Tibial artery (tissue), 4 donors: ENCODE measurements around the gene OR6C76.
"Not testable (repeated sequence)": the region's sequence is repeated elsewhere in the genome, so short reads cannot be mapped to it uniquely, and the experiment has no call there.

ENCODE experiments used
- DNase-seq, 2 donors: peaks; one replicate each; pipeline ENCODE4 v3.0.0-alpha.2; 2019
- H3K27ac ChIP-seq, 2 donors: fragments of 200-600 bp; sonication (generic) in 1 of 2; 1 replicate in 1 of 2; 2 replicates in 1 of 2; pipeline ENCODE4 v1.5.1; 2018 to 2019; ENCODE audit warnings: mild to moderate bottlenecking in 1 of 2
- H3K27me3 ChIP-seq, 2 donors: fragments of 200-600 bp; sonication (generic) in 1 of 2; one replicate each; pipeline versions ENCODE4 v1.5.1 to v1.6.0; 2016 to 2019
- H3K36me3 ChIP-seq, 3 donors: fragments of 200-600 bp; sonication (generic) in 2 of 3; one replicate each; pipeline ENCODE4 v1.5.1; 2016 to 2019; ENCODE audit warnings: mild to moderate bottlenecking in 2 of 3
- H3K4me1 ChIP-seq, 4 donors: fragments of 200-600 bp; sonication (generic) in 2 of 4; 1 replicate in 3 of 4; 2 replicates in 1 of 4; pipeline ENCODE4 v1.5.1; 2016 to 2019
- H3K4me3 ChIP-seq, 2 donors: fragments of 200-600 bp; sonication (generic) in 1 of 2; 1 replicate in 1 of 2; 2 replicates in 1 of 2; pipeline ENCODE4 v1.5.1; 2018 to 2019; ENCODE audit warnings: mild to moderate bottlenecking in 2 of 2
- H3K9me3 ChIP-seq, 3 donors: fragments of 200-600 bp; sonication (generic) in 1 of 3; one replicate each; pipeline ENCODE4 v1.5.1; 2016 to 2019
- intact Hi-C: fragments of 100-400 bp; cut with DNase I; formaldehyde crosslinking; loops from one replicate; pipeline ENCODE4 v1.15.0; 2023; ENCODE audit warnings: low total_unique reads
- TF ChIP-seq, protein P1 (sequence below), 2 experiments: fragments of 200-600 bp in 1 of 2; fragments of 450-650 bp in 1 of 2; IDR thresholded peaks; one replicate each; pipeline ENCODE4 v1.5.1; 2017 to 2019; ENCODE audit warnings: antibody characterized with exemption in 2 of 2, mild to moderate bottlenecking in 1 of 2, moderate library complexity in 1 of 2

Gene OR6C76

DNA sequence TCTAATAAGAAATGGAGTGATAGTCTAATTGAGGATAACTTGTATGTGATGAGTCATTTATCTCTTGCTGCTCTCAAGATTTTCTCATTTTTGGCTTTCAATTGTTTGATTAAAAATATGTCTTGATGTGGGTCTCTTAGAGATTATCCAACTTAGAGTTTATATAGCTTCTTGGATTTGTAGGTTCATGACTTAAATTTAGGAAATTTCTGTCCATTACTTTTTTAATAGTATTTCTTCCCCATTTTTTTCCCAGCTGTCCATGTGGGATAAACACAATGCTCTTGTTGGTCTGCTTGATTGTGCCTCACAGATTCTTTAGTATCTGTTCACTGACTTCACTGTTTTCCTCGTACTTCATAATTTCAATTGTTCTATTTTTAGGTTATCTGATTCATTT, 18.2 kb upstream of the OR6C76 start:
- intact Hi-C loops = no loop called here
- H3K27ac ChIP-seq = no peak overlapping the region
- no peak overlapping the region for H3K4me3 ChIP-seq
- DNase-seq = no peak
- no peaks in the 10 kb centered on the region for H3K4me1 ChIP-seq
- H3K27me3 ChIP-seq = no peaks in the 10 kb centered on the region
- H3K36me3 ChIP-seq = no peaks in the 10 kb centered on the region
- TF ChIP-seq, protein P1, sequence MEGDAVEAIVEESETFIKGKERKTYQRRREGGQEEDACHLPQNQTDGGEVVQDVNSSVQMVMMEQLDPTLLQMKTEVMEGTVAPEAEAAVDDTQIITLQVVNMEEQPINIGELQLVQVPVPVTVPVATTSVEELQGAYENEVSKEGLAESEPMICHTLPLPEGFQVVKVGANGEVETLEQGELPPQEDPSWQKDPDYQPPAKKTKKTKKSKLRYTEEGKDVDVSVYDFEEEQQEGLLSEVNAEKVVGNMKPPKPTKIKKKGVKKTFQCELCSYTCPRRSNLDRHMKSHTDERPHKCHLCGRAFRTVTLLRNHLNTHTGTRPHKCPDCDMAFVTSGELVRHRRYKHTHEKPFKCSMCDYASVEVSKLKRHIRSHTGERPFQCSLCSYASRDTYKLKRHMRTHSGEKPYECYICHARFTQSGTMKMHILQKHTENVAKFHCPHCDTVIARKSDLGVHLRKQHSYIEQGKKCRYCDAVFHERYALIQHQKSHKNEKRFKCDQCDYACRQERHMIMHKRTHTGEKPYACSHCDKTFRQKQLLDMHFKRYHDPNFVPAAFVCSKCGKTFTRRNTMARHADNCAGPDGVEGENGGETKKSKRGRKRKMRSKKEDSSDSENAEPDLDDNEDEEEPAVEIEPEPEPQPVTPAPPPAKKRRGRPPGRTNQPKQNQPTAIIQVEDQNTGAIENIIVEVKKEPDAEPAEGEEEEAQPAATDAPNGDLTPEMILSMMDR (IDR thresholded peaks at IDR 0.05) = no peak
- H3K9me3 ChIP-seq = no peaks in the 10 kb centered on the region

DNA sequence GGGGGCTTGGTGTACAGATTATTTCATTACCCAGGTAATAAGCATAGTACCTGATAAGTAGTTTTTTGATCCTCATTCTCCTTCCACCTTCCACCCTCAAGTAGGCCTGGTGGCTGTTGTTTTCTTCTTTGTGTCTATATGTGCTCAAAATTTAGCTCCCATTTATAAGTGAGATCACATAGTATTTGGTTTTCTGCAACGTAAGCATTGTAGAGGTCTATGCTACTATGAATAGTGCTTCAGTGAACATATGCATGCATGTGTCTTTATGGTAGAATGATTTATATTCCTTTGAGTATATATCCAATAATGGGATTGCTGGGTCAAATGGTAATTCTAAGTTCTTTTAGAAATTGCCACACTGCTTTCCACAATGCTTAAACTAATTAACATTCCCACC, 16.9 kb upstream of the OR6C76 start:
- not testable (repeated sequence) for H3K4me1 ChIP-seq, H3K36me3 ChIP-seq, H3K4me3 ChIP-seq

DNA sequence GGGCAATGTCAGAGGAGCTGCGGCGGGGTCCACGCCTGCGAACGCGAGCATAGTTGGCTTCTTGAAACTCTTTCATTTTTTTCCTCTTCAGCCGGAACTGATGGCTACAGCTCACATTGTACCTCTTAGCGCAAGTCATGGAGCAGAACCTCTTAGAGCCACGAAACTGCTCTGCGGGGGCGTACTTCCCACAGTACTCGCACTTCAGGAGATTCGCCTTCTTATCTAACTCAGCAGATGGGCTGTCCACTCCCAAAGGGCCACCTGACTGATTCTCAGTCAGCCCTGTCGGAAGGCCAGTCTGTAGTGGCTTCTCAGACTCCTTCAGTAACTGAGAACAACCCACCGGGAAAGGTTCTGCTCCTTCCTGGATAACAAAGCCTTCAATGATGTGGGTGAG, 13.9 kb upstream of the OR6C76 start:
- H3K27ac ChIP-seq, DNase-seq, H3K27me3 ChIP-seq, H3K9me3 ChIP-seq, H3K4me3 ChIP-seq, intact Hi-C loops, H3K36me3 ChIP-seq, H3K4me1 ChIP-seq: not testable (repeated sequence)

More for the DNA sequence above, 16.9 kb upstream of the OR6C76 start:
- H3K27ac ChIP-seq, H3K27me3 ChIP-seq, DNase-seq, intact Hi-C loops, H3K9me3 ChIP-seq: not testable (repeated sequence)

DNA sequence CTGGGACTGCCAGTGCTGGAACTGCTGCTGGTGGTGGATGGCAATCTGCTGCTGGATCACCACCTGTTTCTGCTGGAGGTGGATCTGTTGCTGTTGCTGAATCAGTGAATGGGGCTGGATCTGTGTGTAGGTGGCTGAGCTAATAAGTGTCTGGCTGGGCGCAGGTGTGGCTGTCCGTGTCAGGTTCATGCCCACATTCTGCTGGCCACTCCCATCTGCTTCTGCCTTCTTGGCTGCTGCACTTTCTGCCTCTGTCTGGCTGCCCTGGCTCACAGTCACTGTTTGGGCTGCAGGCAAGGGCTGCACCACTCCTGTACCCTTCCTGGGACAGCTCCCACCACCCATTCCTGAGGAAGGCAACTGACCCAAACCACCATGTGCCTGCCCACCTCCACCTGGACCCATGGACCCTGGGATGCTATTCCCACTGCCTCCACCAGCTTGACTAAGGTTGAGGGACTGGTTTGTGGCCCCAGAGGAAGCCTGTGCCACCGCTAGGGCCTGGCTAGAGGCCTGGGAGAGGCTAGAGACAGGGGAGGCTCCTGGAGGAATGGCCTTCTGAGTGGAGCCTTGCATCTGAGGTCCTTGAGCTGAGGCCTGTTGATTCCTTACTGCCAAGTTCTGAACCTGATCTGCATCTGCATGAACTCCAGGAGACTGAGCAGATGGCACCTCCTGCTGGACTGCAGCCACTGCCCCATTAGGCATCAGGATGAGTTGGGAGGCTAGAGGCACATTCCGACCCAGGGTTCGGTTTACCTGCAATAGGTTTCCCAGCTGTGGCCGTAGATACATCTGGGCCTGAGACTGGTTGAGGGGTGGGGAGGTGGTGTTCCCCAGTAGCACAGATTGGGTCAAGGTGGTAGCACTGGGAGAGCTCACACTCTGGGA, 12.3 kb upstream of the OR6C76 start:
- H3K27me3 ChIP-seq, H3K27ac ChIP-seq, H3K4me3 ChIP-seq, H3K36me3 ChIP-seq, intact Hi-C loops, H3K4me1 ChIP-seq, H3K9me3 ChIP-seq, DNase-seq: not testable (repeated sequence)

DNA sequence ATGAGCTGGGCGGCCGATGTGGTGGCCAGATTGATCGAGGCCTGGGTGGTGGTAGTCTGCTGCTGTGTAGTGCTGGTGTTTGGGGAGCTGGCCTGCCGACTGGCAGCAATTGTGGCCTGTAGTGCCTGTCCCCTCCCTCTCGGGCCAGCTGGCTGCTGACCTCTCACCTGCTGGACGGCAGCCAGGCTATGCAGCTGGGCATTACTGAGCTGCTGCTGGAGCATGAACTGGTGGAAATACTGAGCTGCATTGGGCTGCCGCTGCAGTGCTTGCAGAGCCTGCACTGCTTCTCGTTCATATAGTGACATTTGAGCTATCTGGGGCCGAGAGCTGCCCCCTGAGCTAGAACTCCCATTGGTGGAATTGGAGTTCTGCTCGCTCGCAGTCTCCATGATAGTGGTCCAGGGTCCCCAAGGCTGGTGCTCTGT, 11.6 kb upstream of the OR6C76 start:
- H3K27me3 ChIP-seq, H3K36me3 ChIP-seq, DNase-seq, H3K4me3 ChIP-seq, H3K27ac ChIP-seq, H3K4me1 ChIP-seq, intact Hi-C loops, H3K9me3 ChIP-seq: not testable (repeated sequence)

DNA sequence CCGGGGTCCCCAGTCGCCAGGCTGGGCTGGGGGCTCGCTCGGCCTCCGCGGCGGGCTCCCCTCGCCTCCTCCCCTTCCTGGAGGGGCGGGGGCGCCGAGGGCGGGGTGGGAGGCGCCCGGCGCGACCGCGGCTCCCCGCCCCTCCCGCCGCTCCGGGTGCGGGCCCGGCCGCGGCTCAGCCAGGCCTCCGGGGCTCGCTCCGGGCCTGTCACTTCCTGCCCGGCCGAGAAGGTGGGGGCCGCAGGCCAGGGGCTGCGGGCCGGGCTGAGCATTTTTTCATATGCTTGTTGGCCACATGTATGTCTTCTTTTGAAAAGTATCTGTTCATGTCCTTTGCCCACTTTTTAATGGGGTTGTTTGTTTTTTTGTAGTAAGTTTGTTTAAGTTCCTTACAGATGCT, 11.2 kb upstream of the OR6C76 start:
- H3K27me3 ChIP-seq, H3K36me3 ChIP-seq, H3K9me3 ChIP-seq, H3K27ac ChIP-seq, H3K4me3 ChIP-seq, intact Hi-C loops, DNase-seq, H3K4me1 ChIP-seq: not testable (repeated sequence)

DNA sequence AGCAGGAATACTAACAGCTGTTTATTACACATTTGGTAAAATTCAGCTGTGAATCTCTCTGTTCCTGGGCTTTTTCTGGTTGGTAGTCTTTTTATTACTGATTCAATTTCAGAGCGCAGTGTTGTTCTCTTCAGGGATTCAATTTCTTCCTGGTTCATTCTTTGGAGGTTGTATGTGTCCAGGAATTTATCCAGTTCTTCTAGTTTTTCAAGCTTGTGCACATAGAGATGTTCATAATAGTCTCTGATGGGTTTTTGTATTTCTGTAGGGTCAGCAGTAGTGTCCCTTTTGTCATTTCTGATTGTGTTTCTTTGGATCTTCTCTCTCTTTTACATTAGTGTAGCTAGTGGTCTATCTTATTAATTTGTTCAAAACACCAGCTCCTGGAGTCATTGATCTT, 9.1 kb upstream of the OR6C76 start:
- no peaks in the 10 kb centered on the region for H3K36me3 ChIP-seq
- intact Hi-C loops = no loop called here
- H3K4me3 ChIP-seq = no peak overlapping the region
- H3K4me1 ChIP-seq = peaks cover 0 to 4% (median 0%) of the 10 kb centered on the region in 4 donors
- H3K9me3 ChIP-seq = no peaks in the 10 kb centered on the region
- H3K27me3 ChIP-seq = no peaks in the 10 kb centered on the region
- H3K27ac ChIP-seq = no peak overlapping the region
- TF ChIP-seq, protein P1 (IDR thresholded peaks at IDR 0.05) = no peak
- no peak for DNase-seq

DNA sequence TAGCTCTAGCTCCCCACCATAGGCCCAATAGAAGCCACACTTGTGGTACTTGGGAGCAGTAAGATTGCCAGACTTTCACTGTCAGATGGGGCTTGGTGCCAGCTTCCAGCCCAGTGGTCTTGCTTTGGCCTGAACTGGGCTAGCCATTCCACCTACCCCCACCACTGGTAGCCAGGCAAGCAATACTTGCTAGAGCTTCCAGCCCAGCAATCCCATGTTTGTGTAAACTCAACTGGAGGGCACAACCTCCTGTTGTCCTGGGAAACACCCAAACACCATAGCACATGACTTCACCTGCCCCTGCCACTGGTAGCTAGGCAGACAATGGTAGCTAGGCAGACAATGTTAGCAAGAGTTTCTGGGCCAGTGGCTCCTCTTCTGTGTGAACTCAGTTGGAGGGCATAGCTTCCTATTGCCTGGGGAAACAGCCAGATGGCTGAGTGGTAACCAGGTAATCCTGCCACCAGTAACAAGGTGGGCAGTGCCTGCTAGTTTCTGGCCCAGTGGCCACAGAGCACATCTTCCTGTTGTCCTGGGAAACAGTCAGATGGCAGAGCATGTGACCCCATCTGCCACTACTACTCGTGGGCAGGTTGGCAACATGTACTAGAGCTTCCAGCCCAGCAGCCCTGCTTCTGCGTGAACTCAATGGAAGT, 5.6 kb upstream of the OR6C76 start:
- H3K27ac ChIP-seq = no peak overlapping the region
- TF ChIP-seq, protein P1 (IDR thresholded peaks at IDR 0.05) = no peak
- no peaks in the 10 kb centered on the region for H3K36me3 ChIP-seq
- no peak for DNase-seq
- H3K4me3 ChIP-seq = no peak overlapping the region
- no peaks in the 10 kb centered on the region for H3K9me3 ChIP-seq
- peaks cover 0 to under 1% (median 0%) of the 10 kb centered on the region in 4 donors for H3K4me1 ChIP-seq
- intact Hi-C loops = no loop called here
- no peaks in the 10 kb centered on the region for H3K27me3 ChIP-seq
